ENCODE measurements around the gene PRKAG1.

The PRKAG1 gene

GRCh38 chr12:49037111-49037946 is 18.8 kb upstream of the PRKAG1 start:
- H3K4me3 ChIP-seq (ENCODE audit: low read depth, low read length): no peak overlapping the region
- H3K4me1 ChIP-seq (ENCODE audit: control insufficient read depth, insufficient read depth, low read length): no peaks in the 10 kb centered on the region
- H3K27me3 ChIP-seq (ENCODE audit: control insufficient read depth, insufficient read depth, low read length): no peaks in the 10 kb centered on the region
- H3K9me3 ChIP-seq (ENCODE audit: control insufficient read depth, insufficient read depth, low read length): no peaks in the 10 kb centered on the region
- H3K9ac ChIP-seq (ENCODE audit: low read depth, low read length): no peak overlapping the region
- peaks cover 75% of the 10 kb centered on the region for H3K36me3 ChIP-seq (ENCODE audit: control insufficient read depth, insufficient read depth, low read length)

- Histone ChIP-seq H3K9ac (ENCODE audit: low read depth, low read length) (no peak overlapping the region), H3K4me1 (ENCODE audit: control insufficient read depth, insufficient read depth, low read length) (no peaks in the 10 kb centered on the region), H3K9me3 (ENCODE audit: control insufficient read depth, insufficient read depth, low read length) (no peaks in the 10 kb centered on the region), H3K4me3 (ENCODE audit: low read depth, low read length) (no peak overlapping the region), H3K36me3 (ENCODE audit: control insufficient read depth, insufficient read depth, low read length) (peaks cover 75% of the 10 kb centered on the region), H3K27me3 (ENCODE audit: control insufficient read depth, insufficient read depth, low read length) (no peaks in the 10 kb centered on the region)
Measured at GRCh38 chr12:49036029-49036428, 17.5 kb upstream of the PRKAG1 start.

- Histone ChIP-seq H3K9me3 (ENCODE audit: control insufficient read depth, insufficient read depth, low read length) (no peaks in the 10 kb centered on the region), H3K36me3 (ENCODE audit: control insufficient read depth, insufficient read depth, low read length) (peaks cover 73% of the 10 kb centered on the region), H3K27me3 (ENCODE audit: control insufficient read depth, insufficient read depth, low read length) (no peaks in the 10 kb centered on the region), H3K4me3 (ENCODE audit: low read depth, low read length) (no peak overlapping the region), H3K4me1 (ENCODE audit: control insufficient read depth, insufficient read depth, low read length) (no peaks in the 10 kb centered on the region), H3K9ac (ENCODE audit: low read depth, low read length) (no peak overlapping the region)
Measured at GRCh38 chr12:49034286-49034622, 15.7 kb upstream of the PRKAG1 start.

GRCh38 chr12:49033611-49034285 is 15.2 kb upstream of the PRKAG1 start:
- Histone ChIP-seq H3K4me3 (ENCODE audit: low read depth, low read length) (no peak overlapping the region), H3K9me3 (ENCODE audit: control insufficient read depth, insufficient read depth, low read length) (no peaks in the 10 kb centered on the region), H3K27me3 (ENCODE audit: control insufficient read depth, insufficient read depth, low read length) (no peaks in the 10 kb centered on the region), H3K4me1 (ENCODE audit: control insufficient read depth, insufficient read depth, low read length) (no peaks in the 10 kb centered on the region), H3K36me3 (ENCODE audit: control insufficient read depth, insufficient read depth, low read length) (peaks cover 73% of the 10 kb centered on the region), H3K9ac (ENCODE audit: low read depth, low read length) (no peak overlapping the region)

GRCh38 chr12:49032679-49033447 is 14.3 kb upstream of the PRKAG1 start:
- H3K9me3 ChIP-seq (ENCODE audit: control insufficient read depth, insufficient read depth, low read length): no peaks in the 10 kb centered on the region
- no peak overlapping the region for H3K9ac ChIP-seq (ENCODE audit: low read depth, low read length)
- H3K4me3 ChIP-seq (ENCODE audit: low read depth, low read length): no peak overlapping the region
- H3K27me3 ChIP-seq (ENCODE audit: control insufficient read depth, insufficient read depth, low read length): no peaks in the 10 kb centered on the region
- H3K36me3 ChIP-seq (ENCODE audit: control insufficient read depth, insufficient read depth, low read length): peaks cover 72% of the 10 kb centered on the region
- H3K4me1 ChIP-seq (ENCODE audit: control insufficient read depth, insufficient read depth, low read length): no peaks in the 10 kb centered on the region

GRCh38 chr12:49032276-49032675 is 13.7 kb upstream of the PRKAG1 start:
- no peaks in the 10 kb centered on the region for H3K4me1 ChIP-seq (ENCODE audit: control insufficient read depth, insufficient read depth, low read length)
- no peak overlapping the region for H3K9ac ChIP-seq (ENCODE audit: low read depth, low read length)
- peaks cover 72% of the 10 kb centered on the region for H3K36me3 ChIP-seq (ENCODE audit: control insufficient read depth, insufficient read depth, low read length)
- H3K9me3 ChIP-seq (ENCODE audit: control insufficient read depth, insufficient read depth, low read length): no peaks in the 10 kb centered on the region
- no peaks in the 10 kb centered on the region for H3K27me3 ChIP-seq (ENCODE audit: control insufficient read depth, insufficient read depth, low read length)
- no peak overlapping the region for H3K4me3 ChIP-seq (ENCODE audit: low read depth, low read length)

GRCh38 chr12:49031573-49032161 is 13.1 kb upstream of the PRKAG1 start:
- Histone ChIP-seq H3K27me3 (ENCODE audit: control insufficient read depth, insufficient read depth, low read length) (no peaks in the 10 kb centered on the region), H3K4me1 (ENCODE audit: control insufficient read depth, insufficient read depth, low read length) (no peaks in the 10 kb centered on the region), H3K4me3 (ENCODE audit: low read depth, low read length) (no peak overlapping the region), H3K9ac (ENCODE audit: low read depth, low read length) (no peak overlapping the region), H3K36me3 (ENCODE audit: control insufficient read depth, insufficient read depth, low read length) (peaks cover 74% of the 10 kb centered on the region), H3K9me3 (ENCODE audit: control insufficient read depth, insufficient read depth, low read length) (no peaks in the 10 kb centered on the region)

- no peak overlapping the region for H3K4me3 ChIP-seq (ENCODE audit: low read depth, low read length)
- H3K36me3 ChIP-seq (ENCODE audit: control insufficient read depth, insufficient read depth, low read length): peaks cover 81% of the 10 kb centered on the region
- no peak overlapping the region for H3K9ac ChIP-seq (ENCODE audit: low read depth, low read length)
- no peaks in the 10 kb centered on the region for H3K9me3 ChIP-seq (ENCODE audit: control insufficient read depth, insufficient read depth, low read length)
- no peaks in the 10 kb centered on the region for H3K4me1 ChIP-seq (ENCODE audit: control insufficient read depth, insufficient read depth, low read length)
- no peaks in the 10 kb centered on the region for H3K27me3 ChIP-seq (ENCODE audit: control insufficient read depth, insufficient read depth, low read length)
Measured at GRCh38 chr12:49030714-49031572, 12.4 kb upstream of the PRKAG1 start.

- Histone ChIP-seq H3K36me3 (ENCODE audit: control insufficient read depth, insufficient read depth, low read length) (peaks cover 90% of the 10 kb centered on the region), H3K27me3 (ENCODE audit: control insufficient read depth, insufficient read depth, low read length) (no peaks in the 10 kb centered on the region), H3K9me3 (ENCODE audit: control insufficient read depth, insufficient read depth, low read length) (no peaks in the 10 kb centered on the region), H3K9ac (ENCODE audit: low read depth, low read length) (no peak overlapping the region), H3K4me3 (ENCODE audit: low read depth, low read length) (no peak overlapping the region), H3K4me1 (ENCODE audit: control insufficient read depth, insufficient read depth, low read length) (no peaks in the 10 kb centered on the region)
Measured at GRCh38 chr12:49030119-49030518, 11.5 kb upstream of the PRKAG1 start.

GRCh38 chr12:49028666-49029275 is 10.2 kb upstream of the PRKAG1 start:
- Histone ChIP-seq H3K9me3 (ENCODE audit: control insufficient read depth, insufficient read depth, low read length) (no peaks in the 10 kb centered on the region), H3K27me3 (ENCODE audit: control insufficient read depth, insufficient read depth, low read length) (no peaks in the 10 kb centered on the region), H3K36me3 (ENCODE audit: control insufficient read depth, insufficient read depth, low read length) (peaks cover 91% of the 10 kb centered on the region), H3K4me1 (ENCODE audit: control insufficient read depth, insufficient read depth, low read length) (no peaks in the 10 kb centered on the region), H3K9ac (ENCODE audit: low read depth, low read length) (no peak overlapping the region), H3K4me3 (ENCODE audit: low read depth, low read length) (no peak overlapping the region)

Data from iPS-15b (cell line).